HL-60/S4 (cell line): ENCODE results near the gene PAWR.

Source experiments
- in situ Hi-C: fragments of 300-500 bp; cut with MboI; formaldehyde crosslinking; loops from 2 replicates; pipeline ENCODE4 v1.14.3; 2022; ENCODE audit warnings: low sequenced_read_pairs

Gene PAWR, protein sequence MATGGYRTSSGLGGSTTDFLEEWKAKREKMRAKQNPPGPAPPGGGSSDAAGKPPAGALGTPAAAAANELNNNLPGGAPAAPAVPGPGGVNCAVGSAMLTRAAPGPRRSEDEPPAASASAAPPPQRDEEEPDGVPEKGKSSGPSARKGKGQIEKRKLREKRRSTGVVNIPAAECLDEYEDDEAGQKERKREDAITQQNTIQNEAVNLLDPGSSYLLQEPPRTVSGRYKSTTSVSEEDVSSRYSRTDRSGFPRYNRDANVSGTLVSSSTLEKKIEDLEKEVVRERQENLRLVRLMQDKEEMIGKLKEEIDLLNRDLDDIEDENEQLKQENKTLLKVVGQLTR

DNA sequence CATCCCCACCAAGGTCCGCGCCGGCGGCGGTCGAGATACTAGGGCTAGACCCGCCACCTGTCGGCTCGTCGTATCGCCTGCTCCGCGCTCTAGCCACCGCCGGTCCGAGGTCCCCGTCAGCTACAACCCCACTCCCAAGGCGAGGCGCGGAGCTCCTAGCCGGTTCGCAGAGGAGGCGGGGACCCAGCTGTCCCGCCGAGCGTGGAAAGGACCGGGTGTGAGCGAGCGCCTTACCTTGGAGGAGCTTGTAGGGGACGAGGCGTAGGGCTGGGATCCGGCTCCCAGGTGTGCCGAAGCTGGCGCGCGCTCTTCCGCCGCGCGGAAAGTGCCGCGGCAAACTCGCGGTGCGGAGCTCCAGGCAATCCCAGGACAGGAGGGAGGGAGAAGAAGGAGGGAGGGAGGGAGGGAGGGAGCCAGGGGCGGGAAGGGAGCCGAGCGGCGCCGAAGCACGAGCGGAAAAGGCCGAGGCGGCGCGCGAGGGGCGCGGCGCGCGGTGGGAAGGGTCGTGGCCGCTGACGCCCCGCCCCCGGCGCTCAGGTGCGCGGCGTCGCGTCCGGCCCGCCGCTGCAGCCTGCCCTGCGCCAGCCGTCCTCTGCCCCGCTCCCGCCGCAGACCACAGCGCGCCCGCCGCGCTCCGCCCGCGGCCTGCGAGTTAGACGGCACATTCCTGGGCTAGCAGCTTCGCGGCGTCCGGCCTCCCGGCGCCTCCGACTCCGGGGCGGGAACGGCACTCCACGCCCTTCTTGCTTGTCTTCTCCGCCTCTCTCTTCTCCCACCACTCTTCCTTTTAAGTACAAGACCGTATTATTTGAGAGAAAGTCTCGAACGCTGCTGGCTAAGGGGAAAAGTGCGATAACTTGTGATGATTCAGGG, at the start of gene PAWR:
PAWR (minus strand) TSS at position 327 of the 873 bp plus-strand sequence. CDS start 720 bp downstream, outside the sequence.
- in situ Hi-C loops, result no loop called here

DNA sequence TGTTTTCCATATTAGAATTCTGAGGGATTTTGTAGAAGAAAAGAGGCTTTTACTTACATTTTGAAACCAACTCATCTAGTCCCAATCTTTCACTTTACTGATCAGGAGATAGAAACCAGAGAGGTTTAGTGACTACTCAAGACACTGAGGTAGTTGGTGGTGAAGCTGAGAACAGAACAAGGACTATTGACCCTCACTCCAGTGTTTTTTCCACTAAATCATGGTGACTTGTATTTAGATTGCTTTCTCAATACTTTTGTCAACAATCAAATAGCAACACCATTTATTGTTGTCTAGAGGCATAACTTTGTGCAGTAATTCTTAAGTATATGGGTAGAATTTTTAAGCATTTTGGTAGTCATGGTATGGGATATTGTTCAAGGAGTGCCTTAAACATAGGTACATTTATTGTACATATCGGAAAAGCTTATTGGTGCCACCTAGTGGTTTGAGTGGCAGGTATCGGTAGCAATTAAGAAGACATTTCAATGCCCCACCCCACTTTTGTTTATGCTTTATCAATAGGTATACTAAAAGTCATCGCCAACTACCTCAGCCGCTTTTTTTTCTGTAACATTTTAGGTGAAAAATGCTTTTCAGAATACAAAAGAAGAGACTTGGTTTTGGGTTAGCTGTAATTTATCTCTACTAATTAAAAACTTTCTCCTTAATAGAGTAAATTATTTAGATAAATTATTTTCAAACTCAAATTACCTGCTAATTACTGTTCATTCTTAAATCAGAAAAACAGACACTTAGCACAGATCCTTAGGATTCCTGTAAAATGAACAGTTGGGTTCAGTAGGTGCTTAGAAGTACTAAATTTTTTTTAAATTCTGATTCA, 47.3 kb upstream of the PAWR start:
- in situ Hi-C loops, result no loop called here

DNA sequence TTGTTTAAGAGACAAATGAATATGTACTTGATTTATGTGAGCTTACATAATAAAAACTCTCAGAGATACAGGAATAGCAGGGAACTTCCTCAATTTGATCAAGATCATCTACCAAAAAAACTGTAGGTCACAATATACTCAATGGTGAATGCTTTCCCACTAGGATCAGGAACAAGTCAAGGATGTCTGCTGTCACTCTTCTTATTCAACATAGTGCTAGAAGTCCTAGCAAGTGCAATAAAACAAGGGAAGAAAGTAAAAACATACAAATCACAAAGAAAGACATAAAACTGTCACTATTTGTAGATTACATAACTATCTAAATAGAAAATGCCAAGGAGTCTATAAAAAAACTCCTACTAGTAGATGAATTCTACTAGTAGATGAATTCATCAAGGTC, 41.9 kb upstream of the PAWR start:
- in situ Hi-C loops, result no loop called here

DNA sequence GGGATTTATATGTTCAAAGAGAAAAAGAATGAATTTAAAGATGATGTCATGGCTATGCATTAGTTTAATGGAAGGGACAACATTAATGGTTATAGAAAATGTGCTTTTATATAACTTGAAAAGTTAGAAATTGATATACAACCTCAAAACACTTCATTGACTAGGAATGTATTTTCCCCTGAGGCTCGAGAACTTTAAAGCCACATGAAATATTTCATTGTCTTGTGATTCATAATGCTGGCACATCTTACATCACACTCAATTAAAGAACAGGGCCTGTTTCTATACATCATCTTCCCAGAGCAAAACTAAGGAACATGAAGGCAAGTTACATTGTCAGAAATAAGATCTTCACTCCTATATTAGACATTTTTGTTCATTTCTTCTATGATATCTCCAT, 35.2 kb upstream of the PAWR start:
- in situ Hi-C loops, result no loop called here

DNA sequence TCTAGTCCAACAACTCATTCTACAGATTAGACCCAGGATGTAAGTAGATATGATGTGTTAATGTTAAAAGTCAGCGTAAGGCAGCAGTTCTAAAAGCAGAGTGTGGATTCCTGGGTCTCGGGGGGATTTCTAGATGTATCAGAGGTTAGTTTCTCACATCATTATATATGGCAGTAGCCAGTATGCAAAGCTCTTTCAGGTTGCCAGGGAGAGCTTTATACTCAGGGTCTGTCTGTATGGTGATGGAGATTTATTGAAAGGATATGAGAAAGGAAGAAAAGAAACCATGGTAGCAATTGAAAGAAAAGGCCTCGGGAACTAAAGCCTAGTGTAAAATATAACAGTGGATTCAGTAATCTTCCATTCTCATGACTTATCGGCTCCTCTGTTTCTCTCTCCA, 26.2 kb upstream of the PAWR start:
- in situ Hi-C loops, result no loop called here

DNA sequence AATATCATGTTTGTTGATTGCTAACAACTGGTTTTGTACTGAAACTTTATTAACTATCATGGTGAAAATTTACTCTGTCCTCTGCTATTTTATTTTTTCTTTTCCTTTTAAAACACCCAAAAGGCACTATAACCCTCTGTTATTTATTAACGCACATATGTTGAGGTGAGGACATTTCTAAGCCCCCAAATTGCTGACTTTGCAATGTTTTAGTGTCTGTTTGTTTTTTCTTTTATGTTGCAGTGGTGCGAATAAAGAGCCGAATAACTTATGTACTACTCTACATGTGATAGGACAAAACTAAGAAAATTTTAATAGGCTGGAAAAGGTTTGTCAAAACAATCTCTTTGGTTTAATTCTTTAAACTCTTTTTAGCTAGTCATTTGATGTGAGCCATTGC, 24.5 kb upstream of the PAWR start:
- in situ Hi-C loops, result no loop called here

DNA sequence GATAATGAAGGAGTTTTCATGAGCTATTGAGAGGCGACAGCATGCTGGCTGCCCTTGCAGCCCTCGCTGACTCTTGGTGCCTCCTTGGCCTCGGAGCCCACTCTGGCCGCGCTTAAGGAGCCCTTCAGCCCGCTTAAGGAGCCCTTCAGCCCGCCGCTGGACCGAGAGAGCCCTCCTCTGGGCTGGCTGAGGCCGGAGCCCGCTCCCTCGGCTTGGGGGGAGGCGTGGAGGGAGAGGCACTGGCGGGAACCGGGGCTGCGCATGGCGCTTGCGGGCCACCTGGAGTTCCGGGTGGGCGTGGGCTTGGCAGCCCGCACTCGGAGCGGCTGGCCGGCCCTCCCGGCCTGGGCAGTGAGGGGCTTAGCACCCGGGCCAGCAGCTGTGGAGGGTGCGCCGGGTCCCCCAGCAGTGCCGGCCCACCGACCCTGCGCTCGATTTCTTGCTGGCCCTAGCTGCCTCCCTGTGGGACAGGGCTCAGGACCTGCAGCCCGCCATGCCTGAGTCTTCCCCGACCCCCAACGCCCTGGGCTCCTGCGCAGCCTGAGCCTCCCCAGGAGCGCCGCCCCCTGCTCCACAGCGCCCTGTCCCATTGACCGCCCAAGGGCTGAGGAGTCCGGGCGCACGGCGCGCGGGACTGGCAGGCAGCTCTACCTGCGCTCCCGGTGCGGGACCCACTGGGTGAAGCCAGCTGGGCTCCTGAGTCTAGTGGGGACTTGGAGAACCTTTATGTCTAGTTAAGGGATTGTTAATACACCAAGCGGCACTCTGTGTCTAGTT, 20.1 kb upstream of the PAWR start:
- in situ Hi-C loops, result no loop called here

DNA sequence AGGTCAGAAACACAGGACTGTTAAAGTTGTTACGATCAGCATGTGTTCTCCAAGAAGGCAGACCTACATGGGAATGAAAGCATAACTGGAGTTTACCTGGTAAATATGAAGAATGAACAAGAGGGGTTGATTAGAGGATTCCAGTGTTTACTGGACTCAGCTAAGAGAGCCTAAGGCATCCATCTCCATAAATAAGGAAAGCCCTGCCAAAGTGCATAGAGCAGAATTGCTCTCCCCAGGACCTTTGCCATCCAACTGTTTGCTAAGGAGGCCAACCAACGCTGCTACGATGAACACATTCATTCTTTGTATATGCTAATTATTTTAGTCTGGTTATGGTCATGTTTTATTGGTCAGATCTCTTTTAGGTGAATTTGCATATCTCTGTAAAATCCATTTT, 17.1 kb upstream of the PAWR start:
- in situ Hi-C loops, result no loop called here

DNA sequence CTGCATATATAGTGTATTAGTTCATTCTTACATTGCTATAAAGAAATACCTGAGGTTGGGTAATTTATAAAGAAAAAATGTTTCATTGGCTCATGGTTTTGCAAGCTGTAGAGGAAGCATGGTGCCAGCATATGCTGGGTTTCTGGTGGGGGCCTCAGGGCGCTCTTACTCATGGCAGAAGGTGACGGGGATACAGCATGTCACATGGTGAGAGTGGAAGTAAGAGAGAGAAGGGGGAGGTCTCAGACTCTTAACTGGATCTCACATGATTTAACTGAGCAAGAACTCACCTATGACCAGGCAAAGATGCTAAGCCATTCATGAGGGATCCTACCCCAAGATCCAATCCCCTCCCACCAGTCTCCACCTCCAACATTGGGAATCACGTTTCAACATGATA, 15.9 kb upstream of the PAWR start:
- in situ Hi-C loops, result no loop called here

DNA sequence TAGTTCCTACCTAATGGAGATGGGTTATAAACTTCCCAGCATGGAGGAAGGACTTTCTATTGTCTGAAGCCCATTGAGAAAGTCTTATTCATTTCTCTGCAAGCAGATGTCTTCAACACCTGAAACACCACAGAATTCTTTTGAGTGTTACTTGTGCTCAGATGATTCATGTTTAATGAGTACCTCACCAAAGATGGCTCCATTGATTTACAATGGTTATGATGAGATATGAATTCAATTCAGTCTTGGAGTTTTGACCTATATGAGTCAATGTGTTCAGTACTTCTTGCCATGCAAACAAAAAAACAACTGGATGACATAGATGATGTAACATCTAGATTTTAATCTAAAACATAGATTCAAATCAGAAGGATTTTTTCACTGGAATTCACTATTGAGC, 15.4 kb upstream of the PAWR start:
- in situ Hi-C loops, result no loop called here

DNA sequence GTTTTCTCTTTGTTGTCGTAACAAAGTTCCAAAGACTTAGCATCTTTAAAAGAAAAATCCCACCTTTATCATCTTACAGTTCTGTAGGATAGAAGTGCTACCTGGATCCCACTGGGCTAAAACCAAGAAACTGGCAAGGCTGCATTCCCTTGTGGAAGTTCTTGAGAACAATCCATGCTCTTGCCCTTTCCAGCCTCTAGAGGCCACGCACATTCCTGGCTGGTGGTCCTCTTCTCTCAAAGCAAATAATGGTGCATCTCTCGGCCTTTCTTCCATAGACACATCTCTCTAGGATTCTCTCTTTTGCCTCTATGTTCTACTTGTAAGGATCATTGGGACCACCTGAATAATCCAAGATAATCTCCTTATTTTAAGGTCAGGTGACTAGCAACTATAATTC, 8.2 kb upstream of the PAWR start:
- in situ Hi-C loops, result no loop called here

GRCh38 chr12:79696416-79696815, 5.7 kb upstream of the PAWR start:
- in situ Hi-C loops, result no loop called here

- in situ Hi-C loops, result no loop called here
Observed at GRCh38 chr12:79692860-79693577, 2.3 kb upstream of the PAWR start.

DNA sequence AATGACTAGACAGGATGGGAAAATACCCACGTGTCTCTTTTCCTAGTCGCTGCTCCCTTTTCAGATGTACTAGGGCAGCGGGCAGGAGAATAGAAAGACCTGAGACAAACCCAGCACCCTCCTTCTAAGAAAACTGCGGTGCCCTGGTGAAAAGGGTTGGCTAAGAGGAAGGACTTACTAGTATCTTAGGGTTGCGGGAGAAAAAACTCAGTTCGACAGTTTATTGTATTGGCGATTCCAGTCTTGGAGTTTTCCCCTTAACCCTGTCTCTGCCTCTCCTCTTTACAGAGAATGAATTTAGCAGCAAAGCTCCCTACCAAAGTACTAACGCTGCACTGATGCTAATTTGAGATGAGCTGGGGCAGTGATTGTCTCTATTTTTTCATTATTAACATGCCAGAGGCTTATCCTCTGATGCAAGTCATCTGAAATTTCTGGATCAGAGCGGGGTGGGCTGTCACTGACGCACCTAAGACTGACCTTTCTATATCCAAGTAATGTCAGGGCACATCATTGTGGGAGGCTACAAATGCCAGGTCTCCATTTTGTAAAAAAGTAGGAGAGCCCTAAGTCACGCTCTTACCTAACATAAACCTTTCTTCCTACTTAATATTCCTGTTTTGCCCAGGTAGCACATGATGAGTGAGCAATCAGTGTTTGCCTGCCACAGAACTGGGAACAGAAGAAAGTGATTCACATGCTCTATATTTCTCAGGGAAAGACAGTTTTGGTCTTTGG, 916 bp upstream of the PAWR start:
- in situ Hi-C loops, result no loop called here

- in situ Hi-C loops, result no loop called here
Observed at GRCh38 chr12:79690142-79690637, 574 bp downstream of the PAWR start.

- in situ Hi-C loops, result no loop called here
Observed at GRCh38 chr12:79689477-79690141, 1.2 kb downstream of the PAWR start.

DNA sequence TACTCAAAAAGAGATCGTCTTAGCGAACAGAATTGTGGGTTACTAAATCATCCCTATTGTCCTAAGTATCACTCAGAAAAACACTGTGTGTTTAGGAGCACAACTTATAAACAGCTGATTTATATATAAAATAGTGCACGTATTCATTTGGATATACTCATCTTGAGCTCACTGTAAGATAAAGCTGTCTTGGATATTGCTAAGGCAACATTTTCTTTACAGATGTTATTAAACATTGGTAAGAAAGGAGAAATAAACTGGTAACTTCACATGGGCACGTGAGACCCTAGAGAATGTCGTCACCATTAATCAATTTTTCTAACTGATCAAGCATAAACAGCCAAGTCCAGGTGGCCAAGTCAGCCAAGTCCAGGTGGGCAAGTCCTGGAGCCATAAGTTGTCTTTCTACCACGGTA, 1.7 kb downstream of the PAWR start:
- in situ Hi-C loops, result no loop called here

DNA sequence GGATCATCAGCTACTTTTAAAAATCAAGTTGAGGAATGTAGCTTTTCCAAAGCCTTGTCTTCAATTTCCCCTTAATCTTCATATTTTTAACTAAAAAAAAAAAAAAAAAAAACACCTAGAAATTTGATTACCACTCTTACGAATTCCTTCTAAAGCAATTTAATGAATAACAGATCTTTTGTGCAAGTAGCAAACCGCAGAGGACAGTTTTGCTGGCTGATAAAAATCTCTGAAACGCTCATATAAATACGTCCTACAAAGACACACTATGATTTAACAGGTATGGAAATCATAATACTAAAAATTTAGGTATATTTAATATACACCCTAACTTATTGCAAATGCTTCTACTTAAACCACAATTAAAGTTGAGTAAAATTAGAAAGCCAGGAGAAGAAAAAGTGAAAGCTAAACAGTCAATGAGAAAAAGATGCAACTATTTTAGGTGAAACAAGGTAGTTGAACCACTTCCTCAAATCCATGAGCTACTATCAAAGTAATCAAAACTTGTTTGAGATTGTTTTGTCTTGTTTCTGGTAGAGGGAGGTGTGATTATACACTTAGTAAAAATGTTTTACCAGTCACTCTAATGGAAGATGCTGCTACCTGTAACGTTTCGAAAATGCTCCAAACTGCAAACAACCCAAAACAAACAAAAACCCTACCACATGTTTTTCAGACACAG, 2.2 kb downstream of the PAWR start:
- in situ Hi-C loops, result no loop called here
